ENCODE results near the gene CASK. TPM values are rescaled to one million over a fixed set of nuclear protein-coding genes. Genes with fewer than 3 reads are reported as not detected.

CASK gene
- total and polyA plus RNA-seq, 2 of the 13 experiments (the other 11 are each of a cell fraction or from before 2014, with no cell fraction given): 14.5 to 16.0 TPM

DNA sequence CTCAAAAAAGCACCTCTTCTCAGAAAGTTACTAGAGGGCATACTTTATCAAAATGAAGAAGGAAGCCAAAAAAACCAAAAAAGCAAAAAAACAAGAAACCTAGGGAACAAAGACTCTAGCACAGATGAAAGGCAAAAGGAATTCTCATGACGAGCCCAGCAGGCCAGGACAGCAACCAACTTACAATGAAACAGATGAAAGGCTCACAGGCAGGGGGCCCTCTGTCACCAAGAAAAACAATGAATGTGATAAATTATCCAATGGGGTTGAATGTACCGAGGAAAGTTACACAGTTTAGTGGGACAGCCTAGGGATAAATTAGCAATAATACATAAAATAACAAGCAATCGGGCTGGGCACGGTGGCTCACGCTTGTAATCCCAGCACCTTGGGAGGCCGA lies 120.4 kb downstream of the CASK start:
- Histone ChIP-seq H3K9me3 (ENCODE audit: low read length) (no peaks in the 10 kb centered on the region), H3K4me3 (replicated peaks in 1 of 3; ENCODE audit: insufficient read depth in 1 of 3, low read depth in 2 of 3, low read length in 3 of 3) (no peak overlapping the region), H3K36me3 (replicated peaks in 1 of 2; ENCODE audit: control insufficient read depth in 1 of 2, insufficient read depth in 2 of 2, low read length in 2 of 2) (no peaks in the 10 kb centered on the region), H3K27ac (ENCODE audit: extremely low read length, insufficient read depth, low read length) (no peak overlapping the region), H4K20me1 (ENCODE audit: insufficient read depth, low read length) (no peaks in the 10 kb centered on the region), H2AFZ (ENCODE audit: low read length) (no peak overlapping the region), H3K4me2 (ENCODE audit: low read depth, low read length) (no peak overlapping the region), H3K4me1 (ENCODE audit: insufficient read depth, low read length) (no peaks in the 10 kb centered on the region), H3K27me3 (ENCODE audit: control insufficient read depth in 1 of 2, insufficient read depth in 2 of 2, low read length in 2 of 2) (no peaks in the 10 kb centered on the region), H3K79me2 (ENCODE audit: insufficient read depth, low read length) (no peaks in the 10 kb centered on the region), H3K9ac (ENCODE audit: insufficient read depth, low read depth, low read length) (no peak overlapping the region)
- POLR2A ChIA-PET: no interaction called here
- ATAC-seq (no peak), FAIRE-seq (no peak), DNase-seq (ENCODE audit: low spot score) (no peak)
- no TSS peak for BruUV-seq (replicated peaks)
- CTCF ChIA-PET (ENCODE audit: low intra/inter-chr PET ratio, low total read pairs): no interaction called here
- in situ Hi-C loops (cut with HindIII; ENCODE audit: extremely low pct_ligation_motif_present, low pct_unique_long_range_greater_than_20kb): no loop called here
- intact Hi-C loops (cut with micrococcal nuclease; ENCODE audit: unreplicated experiment): loop anchor here (5.0 kb wide), 1 partner anchor 119 kb away; the partner anchor contains the start of gene CASK
- 98% methylated on average over 6 of the region's 6 CpGs for WGBS (ENCODE audit: low lambda C conversion rate)
- TF ChIP-seq, protein P1, sequence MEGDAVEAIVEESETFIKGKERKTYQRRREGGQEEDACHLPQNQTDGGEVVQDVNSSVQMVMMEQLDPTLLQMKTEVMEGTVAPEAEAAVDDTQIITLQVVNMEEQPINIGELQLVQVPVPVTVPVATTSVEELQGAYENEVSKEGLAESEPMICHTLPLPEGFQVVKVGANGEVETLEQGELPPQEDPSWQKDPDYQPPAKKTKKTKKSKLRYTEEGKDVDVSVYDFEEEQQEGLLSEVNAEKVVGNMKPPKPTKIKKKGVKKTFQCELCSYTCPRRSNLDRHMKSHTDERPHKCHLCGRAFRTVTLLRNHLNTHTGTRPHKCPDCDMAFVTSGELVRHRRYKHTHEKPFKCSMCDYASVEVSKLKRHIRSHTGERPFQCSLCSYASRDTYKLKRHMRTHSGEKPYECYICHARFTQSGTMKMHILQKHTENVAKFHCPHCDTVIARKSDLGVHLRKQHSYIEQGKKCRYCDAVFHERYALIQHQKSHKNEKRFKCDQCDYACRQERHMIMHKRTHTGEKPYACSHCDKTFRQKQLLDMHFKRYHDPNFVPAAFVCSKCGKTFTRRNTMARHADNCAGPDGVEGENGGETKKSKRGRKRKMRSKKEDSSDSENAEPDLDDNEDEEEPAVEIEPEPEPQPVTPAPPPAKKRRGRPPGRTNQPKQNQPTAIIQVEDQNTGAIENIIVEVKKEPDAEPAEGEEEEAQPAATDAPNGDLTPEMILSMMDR (CRISPR knock-in tag; IDR thresholded peaks at IDR 0.05): peak; percentile 14; the same call in 1 of the 2 replicates
- TF ChIP-seq EP300 (IDR thresholded peaks at IDR 0.05; ENCODE audit: low read depth in 2 of 2, low read length in 2 of 2) (no peak), EP300 (CRISPR knock-in tag; IDR thresholded peaks at IDR 0.05; ENCODE audit: borderline replicate concordance) (no peak), STAG1 (CRISPR knock-in tag; IDR thresholded peaks at IDR 0.05) (peak; percentile 24; the same call in 1 of the 2 replicates)

DNA sequence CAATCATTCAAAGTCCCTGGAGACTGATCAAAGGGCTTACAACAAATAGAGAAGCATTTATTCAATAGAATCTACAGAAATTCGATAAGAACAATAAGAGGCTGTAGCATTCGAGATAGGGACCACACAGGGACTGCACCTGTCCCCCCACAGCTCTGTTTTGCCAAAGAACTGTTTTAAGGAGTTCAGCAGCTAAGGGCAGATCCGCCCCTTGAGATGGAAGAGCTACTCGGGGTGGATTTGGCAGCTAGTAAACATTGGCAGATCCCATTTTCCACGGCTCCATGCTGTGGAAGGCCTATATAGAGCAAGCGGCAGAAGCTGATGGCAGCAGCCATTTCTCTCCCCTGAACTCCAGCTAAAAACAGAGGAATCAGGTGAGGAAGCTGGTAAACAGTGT lies 123.7 kb downstream of the CASK start:
- in situ Hi-C loops (cut with HindIII; ENCODE audit: extremely low pct_ligation_motif_present, low pct_unique_long_range_greater_than_20kb): loop anchor here (25.0 kb wide), 1 partner anchor 888 kb away; no protein-coding TSS in a partner anchor
- no peak for DNase-seq (ENCODE audit: low spot score)
- 100% methylated on average over 2 of the region's 6 CpGs for WGBS (ENCODE audit: low lambda C conversion rate)
- BruUV-seq (replicated peaks): no TSS peak
- no peak overlapping the region for H3K27ac ChIP-seq (ENCODE audit: extremely low read length, insufficient read depth, low read length)
- no peak overlapping the region for H3K9ac ChIP-seq (ENCODE audit: insufficient read depth, low read depth, low read length)
- no peaks in the 10 kb centered on the region for H3K9me3 ChIP-seq (ENCODE audit: low read length)
- no peaks in the 10 kb centered on the region for H3K36me3 ChIP-seq (replicated peaks in 1 of 2; ENCODE audit: control insufficient read depth in 1 of 2, insufficient read depth in 2 of 2, low read length in 2 of 2)
- no peaks in the 10 kb centered on the region for H3K27me3 ChIP-seq (ENCODE audit: control insufficient read depth in 1 of 2, insufficient read depth in 2 of 2, low read length in 2 of 2)
- intact Hi-C loops (cut with micrococcal nuclease; ENCODE audit: unreplicated experiment): loop anchor here (5.0 kb wide), 1 partner anchor 123 kb away; the partner anchor contains the start of gene CASK
- H2AFZ ChIP-seq (ENCODE audit: low read length): no peak overlapping the region
- ChIA-PET CTCF (ENCODE audit: low intra/inter-chr PET ratio, low total read pairs) (no interaction called here), POLR2A (no interaction called here)
- no peak for FAIRE-seq
- no peak for ATAC-seq
- H3K79me2 ChIP-seq (ENCODE audit: insufficient read depth, low read length): no peaks in the 10 kb centered on the region
- no peak overlapping the region for H3K4me3 ChIP-seq (replicated peaks in 1 of 3; ENCODE audit: insufficient read depth in 1 of 3, low read depth in 2 of 3, low read length in 3 of 3)
- H3K4me1 ChIP-seq (ENCODE audit: insufficient read depth, low read length): no peaks in the 10 kb centered on the region
- H4K20me1 ChIP-seq (ENCODE audit: insufficient read depth, low read length): no peaks in the 10 kb centered on the region
- no peak overlapping the region for H3K4me2 ChIP-seq (ENCODE audit: low read depth, low read length)
- TF ChIP-seq POLR2A (IDR thresholded peaks at IDR 0.05; ENCODE audit: insufficient read depth in 1 of 2, low read depth in 2 of 2, low read length in 2 of 2) (no peak), FIP1L1 (IDR thresholded peaks at IDR 0.05; ENCODE audit: borderline replicate concordance, insufficient read depth, low read depth, low read length) (no peak), CHCHD3 (CRISPR knock-in tag; IDR thresholded peaks at IDR 0.05) (no peak), ZNF629 (CRISPR knock-in tag; conservative IDR thresholded peaks at IDR 0.05) (no peak), ZNF652 (CRISPR knock-in tag; IDR thresholded peaks at IDR 0.05; ENCODE audit: borderline replicate concordance, low read depth) (no peak), IRF2 (CRISPR knock-in tag; IDR thresholded peaks at IDR 0.05) (no peak), FOXP1 (IDR thresholded peaks at IDR 0.05) (no peak), FOXP1 (CRISPR knock-in tag; IDR thresholded peaks at IDR 0.05) (no peak)
- TF ChIP-seq, protein P2, sequence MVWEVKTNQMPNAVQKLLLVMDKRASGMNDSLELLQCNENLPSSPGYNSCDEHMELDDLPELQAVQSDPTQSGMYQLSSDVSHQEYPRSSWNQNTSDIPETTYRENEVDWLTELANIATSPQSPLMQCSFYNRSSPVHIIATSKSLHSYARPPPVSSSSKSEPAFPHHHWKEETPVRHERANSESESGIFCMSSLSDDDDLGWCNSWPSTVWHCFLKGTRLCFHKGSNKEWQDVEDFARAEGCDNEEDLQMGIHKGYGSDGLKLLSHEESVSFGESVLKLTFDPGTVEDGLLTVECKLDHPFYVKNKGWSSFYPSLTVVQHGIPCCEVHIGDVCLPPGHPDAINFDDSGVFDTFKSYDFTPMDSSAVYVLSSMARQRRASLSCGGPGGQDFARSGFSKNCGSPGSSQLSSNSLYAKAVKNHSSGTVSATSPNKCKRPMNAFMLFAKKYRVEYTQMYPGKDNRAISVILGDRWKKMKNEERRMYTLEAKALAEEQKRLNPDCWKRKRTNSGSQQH (CRISPR knock-in tag; IDR thresholded peaks at IDR 0.05; ENCODE audit: low read depth): no peak

All from HepG2 (cell line).